Measurements from ENCODE around the gene BCL11A.

The BCL11A gene

DNA sequence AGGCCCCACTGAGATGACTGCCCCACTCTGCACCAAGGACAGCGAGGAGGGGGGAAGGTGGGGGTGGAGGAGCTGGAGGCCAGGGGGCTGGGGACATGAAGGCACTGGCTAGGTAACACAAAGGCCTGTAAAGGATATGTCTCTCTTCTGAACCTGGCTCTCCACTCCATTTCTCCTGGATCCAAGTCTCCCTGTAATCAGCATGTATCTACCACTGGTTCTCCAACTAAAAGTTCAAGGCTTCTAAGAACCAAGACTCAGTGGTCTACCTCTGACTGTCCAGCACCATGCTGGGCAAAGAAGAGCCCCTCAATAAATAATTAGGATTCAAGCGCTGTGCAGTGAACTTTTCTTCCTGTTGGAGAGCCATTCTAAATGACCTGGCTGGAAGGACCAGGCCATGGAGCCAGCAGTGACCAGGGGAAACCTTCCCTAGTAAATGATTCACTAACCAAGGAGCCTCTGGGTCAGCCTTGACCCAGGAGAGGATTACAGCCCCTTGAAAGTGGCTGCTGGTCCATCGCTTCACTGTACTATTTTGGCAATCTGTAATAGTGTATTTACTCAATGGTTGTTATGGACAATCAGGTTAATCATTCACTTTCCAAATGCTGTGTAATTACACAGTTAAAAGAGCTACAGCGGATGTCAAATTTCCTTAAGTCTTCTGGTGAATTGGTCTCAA is 73.2 kb downstream of the BCL11A start:
- no peak for DNase-seq

DNA sequence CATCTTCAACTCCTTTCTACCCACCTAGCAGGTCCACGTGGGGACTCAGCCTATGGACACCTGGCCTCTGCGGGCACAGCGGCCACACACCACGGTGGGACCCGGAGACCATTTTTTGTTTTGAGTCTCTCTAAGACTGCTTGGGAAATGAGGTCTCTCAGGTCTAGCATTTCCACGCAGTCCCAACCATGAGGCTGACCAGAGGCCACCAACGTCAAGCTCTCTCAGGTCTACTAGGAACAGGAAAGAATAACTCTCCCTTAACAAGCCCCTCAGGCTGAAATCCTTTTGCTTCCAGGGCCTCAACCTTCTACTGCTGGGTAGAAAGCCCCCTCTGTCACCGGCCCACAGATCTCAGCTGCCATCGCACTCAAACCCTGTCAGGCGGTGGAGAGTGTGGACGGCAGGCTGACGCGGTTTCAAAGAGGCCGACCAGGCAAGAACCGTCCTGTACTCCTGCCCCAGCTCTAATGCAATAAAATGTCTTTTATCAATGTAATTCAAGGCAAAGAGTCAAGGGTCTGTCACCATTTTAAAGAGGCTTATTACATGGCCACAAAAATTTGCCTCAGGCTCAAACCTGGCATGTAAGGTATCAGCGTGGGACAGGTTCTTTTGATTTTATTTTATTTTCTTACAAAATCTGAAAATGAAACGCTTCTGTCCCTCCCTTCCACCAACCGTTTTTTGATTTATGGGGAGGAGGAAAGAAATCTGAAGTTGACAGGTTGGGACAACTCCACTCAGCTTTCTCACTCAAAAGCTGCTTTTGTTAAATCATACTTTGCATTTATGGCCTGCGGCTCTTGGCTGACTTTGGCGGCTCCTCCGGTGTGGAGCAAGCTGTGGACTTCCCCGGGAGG is 74.0 kb downstream of the BCL11A start:
- DNase-seq = no peak

DNA sequence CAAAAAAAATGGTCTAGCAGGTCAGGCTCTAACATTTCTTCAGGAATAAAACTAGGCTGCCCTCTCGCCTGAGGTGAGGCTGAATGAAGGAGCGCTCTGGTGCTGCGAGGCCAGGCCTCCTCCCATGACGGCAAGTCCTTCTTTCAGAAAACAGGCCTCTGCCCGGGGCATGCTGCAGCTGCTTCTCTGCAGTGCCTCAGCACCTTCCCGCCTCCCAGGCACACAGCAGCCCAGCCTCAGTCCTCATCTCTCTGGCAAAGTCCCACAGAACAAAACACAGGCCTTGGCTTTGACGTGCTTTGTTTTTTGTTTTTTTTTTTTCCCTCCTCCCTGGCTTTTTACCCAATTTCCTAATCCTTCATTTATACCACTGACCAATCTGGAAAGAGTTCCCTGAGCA is 74.8 kb downstream of the BCL11A start:
- no peak for DNase-seq

DNA sequence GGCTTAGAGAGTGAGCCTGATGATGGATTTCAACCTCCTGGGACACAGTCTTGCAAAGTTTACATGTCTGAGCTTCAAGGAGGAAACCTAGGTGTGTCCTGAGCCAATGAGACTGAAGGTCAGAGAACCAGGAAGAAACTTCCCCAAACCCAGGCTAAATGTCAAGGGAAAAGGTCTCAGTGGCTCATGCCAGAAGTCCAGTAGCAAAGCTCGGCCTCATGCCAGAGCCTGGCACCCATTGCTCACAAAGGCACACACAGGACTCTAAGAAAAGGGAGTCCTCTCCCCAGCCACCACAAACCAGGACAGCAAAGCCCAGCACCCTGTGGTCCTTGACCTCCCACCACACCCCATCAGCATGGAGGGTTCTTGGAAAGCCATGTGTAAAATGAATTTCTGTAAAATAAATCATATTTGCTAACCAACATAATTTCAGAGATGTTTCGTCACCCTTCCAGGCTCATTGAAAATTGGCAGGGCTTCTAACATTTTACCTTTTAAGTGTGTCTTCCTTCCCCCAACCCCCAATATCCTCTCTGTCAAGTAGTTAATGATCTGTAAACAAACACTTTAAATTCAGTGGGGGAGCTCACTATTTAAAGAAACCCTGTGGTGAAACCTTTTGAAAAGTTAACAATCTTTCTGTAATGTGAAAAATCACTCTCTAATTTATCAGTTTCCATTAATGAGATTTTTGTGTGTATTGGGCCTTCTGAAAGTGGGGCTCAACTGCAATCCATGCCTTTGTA is 77.1 kb downstream of the BCL11A start:
- no peak for DNase-seq

DNA sequence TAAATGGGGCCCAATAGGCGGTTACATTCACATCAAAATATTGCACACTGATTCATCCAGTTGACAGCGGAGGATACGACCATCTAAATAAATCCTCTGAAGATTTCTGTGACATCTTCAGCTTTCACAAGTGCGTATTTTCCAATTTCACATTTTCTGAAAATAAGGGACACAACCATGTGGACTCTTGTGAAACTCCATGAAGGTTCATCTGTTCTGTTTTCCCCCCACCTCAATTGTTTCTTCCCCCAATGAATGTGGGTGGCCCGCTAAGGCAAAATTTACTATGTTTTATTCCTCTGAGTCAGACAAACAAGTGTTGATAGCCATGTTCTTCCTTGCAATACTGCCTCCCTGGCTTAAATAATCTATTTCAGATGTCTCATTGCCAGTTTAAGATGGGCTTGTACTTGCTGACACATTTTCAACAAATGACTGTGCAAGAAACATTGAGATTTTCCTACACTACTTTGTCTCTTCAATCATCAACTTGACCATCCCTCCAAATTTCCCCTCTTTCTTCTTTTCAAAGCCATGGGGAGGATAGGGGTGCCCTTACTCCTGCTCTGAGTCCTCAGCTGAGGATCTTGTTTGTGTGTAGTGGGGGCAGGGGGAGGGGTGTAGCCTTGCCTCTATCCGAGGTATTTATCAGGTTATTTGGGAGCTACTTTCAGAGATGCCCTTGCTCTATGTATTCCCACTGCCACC is 78.2 kb downstream of the BCL11A start:
- no peak for DNase-seq

DNA sequence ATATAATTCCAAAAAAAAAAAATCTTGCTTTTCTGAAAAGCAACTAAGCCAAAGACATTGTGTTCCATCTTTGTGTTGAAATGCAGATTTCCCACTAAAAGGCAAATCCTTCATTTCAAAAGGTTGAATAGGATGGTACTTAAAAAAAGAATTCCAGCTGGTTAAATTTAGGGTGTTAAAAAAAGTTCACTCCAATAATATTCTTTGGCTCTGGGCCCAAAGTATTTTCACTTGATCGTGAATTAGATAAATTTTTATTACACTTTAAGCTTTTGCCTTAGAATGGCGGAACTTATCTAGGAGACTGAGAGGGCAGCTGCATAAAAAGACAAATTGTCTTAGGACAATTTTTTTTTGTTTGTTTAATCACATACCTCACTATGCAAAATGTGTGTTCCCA is 79.2 kb downstream of the BCL11A start:
- DNase-seq = no peak

DNA sequence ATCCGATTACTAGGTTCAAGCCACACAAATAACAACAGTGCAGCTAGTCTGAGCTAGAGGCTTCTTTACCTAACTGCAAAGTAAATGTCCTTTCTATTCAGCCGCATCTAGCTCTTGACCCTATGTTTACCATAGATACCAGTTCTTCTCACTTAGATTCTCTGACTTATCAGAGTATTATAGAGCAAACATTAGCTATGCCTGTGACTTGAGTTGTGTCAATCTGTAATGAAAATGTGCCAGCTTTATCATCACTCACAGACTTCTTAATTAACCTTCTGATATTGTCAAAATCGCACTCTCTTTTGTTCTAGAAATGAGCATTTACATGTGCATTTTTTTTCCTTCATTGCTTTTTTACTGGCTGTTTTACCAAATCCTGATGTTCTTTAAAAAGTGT is 79.9 kb downstream of the BCL11A start:
- DNase-seq = no peak

DNA sequence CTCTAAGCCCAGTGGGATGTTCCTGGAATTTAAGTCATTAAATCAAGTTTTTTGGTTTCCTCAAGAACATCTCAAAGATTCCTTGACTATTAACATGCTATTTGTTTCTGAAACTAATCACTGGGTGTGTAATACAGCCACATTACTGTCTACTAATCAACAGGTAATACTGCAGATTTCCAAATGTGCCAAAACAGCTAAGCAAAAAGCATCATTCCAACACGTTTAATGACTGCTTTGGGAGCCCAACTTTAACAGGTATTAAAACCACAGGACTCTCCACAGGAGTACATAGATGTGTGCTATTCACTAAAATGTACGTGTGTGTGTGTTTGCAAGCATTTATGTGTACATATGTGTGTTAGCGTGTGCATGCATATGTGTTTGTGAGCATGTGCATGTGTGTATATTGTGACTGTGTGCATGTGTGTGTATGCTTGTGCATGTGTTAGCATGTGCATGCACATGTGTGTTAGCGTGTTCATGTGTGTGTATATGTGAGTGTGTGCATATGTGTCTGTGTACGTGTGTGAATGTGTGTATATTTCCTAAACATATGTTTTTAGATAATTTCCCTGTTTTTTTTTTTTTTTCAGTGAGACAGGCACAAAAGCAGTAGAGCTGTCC is 80.7 kb downstream of the BCL11A start:
- DNase-seq = no peak

DNA sequence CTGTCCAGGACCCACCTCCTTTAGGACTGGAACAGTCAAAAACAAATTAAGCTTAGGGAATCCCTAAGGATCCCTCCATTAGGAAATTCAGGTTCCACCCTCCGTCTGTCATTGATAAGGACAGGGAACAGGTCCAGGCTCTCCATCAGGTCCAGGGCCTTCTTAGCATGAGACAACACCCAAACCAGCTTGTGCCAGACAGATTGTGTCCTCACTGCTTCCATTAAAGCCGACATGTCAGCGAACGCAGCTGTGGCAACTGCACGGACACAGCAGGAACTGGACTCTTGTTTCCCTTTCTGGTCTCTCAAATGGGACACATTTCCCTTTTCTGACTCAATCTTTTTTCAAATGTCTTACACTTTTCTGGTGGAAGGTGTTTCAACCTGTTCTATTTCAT is 81.4 kb downstream of the BCL11A start:
- no peak for DNase-seq

DNA sequence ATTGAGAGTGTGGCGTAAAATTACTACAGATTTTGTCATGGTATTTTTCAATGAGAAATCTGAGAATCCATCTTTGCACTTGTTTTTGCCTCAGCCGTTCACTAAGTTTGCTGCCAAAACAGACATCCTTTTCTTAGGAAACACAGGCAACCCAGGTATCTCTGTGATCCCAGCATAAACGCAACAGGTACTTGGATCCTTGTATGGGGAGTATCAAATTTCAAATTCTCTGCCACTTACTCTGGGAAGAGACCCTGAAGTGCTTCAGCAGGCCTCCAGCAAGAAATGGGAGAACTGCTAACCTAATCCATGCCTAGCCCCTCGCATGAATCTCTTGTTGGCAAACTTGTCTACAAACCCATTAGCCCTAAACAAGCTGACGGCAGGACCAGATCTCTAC is 83.1 kb downstream of the BCL11A start:
- no peak for DNase-seq

DNA sequence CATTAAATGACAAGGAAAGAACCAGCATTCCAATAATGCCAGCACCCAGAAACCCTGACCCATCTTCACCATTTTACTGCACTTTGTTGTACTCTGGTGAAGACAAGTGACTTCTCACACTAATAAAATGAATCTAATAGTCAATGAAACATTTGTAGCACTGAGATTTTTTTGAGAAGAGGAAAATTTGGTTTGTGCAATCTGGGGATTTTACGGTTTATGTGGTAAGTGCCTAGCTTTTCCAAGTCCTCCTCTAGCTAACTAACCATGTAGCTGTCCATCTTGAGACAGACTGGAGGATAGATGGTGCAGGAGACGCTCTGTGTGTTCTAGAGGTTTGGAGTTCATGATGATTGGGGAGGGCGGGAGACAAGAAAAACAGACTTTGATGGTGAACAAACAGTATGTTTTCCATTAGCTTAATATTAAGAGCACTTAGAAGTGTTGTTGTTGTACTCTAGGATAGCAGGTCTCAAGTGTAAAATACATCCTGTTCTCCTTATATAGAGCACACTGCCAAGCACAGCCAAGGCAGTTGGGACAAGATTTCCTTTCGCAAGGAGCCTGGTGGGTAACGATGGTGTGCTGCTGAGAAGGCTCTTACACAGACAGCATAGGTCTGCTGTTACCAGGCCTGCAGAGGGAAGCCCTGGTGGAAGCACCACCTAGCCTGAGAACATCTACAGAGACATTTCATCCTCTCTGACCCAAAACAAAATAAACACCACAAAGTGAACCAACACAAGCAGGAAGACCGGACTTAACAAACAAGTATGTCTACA is 83.7 kb downstream of the BCL11A start:
- DNase-seq = no peak

DNA sequence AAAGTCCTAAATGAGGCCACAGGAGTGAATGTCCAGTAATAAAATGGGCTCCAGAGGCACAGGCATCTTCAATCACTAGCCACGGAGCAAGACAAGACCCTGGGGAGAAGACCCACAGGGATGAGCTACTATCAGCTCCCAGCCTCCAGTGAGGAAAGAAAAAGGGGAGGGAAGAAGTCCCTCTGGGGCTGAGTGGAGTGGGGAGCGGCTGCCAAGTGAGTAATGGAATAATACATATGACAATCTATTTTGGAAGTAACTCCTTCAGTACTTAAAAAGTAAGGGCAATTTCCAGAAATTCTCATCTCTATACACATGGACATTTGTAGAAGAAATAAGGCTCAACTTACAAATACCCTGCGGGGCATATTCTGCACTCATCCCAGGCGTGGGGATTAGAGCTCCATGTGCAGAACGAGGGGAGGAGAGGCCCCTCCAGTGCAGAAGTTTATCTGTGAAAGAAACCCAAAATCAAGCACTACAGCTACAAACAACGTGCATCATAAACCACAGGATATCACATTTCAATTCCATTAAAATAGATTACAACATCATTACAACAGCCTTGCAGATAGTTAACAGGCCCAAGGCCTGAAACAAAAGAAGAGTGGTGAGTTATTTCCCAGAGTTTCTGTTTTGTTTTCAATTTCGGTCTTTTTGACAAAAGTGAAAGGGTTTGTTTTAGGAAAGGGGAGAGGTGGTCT is 84.9 kb downstream of the BCL11A start:
- no peak for DNase-seq

DNA sequence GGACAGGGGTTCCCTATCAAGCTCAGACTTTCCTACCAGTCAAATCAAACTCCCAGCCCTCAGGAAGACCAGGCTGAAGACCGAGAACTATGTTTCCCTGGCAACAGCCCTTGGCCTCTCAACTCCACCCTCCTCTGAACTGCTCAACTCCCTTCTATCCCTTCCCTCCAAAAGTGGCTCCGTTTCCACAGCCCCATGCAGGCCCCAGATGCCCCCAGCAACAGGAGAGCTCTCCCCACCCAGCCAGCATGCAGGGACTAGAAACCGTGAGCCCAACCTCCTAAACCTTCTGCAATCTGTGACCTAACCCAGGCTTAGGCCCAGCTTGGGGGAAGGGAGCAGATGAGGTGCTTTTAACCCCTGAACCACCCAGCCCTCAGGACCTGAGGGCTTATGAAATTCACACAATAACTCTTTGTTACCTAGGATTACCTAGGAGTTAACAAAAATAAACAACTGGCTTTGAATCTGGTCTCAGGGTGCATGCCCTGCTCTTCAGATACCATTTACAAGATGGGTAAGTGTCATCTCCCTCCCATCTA is 87.2 kb downstream of the BCL11A start:
- no peak for DNase-seq

DNA sequence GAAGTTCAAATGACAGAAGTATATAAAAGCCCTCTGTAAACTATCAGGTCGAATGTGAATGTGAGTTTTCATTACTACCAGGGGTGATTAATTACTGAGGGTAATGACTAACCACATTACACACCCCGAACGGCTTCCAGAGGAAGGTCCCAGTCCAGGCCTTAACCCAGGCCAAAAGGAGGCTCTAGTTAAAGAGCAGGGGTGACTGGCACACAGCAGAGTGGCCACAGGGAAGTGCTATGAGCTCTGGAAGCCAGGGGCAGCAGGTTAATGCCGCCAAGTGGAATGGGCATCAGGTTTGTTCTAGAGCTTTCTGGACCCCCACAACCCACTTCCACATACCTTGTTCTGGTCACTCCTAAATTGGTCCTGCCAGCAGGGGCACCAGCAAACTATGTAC is 87.7 kb downstream of the BCL11A start:
- no peak for DNase-seq

DNA sequence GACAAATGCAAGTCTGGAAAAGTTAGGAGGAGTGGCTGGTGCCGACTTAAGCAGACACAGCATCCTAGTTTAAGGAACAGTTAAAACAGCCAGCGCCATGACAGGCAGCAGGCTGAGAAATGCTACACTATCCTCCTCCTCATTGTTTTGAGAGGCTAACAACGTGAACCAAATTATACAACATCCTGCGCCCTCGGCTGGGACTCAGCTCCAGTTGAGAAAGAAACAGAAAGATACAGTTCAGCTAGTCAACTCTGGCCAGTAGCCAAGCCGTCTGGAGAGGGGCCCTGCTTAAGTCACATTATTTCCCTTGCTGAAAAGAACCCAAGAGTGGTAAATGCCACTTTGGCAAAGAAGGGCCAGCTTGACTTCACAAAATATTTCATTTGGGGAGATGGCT is 90.2 kb downstream of the BCL11A start:
- DNase-seq = no peak

DNA sequence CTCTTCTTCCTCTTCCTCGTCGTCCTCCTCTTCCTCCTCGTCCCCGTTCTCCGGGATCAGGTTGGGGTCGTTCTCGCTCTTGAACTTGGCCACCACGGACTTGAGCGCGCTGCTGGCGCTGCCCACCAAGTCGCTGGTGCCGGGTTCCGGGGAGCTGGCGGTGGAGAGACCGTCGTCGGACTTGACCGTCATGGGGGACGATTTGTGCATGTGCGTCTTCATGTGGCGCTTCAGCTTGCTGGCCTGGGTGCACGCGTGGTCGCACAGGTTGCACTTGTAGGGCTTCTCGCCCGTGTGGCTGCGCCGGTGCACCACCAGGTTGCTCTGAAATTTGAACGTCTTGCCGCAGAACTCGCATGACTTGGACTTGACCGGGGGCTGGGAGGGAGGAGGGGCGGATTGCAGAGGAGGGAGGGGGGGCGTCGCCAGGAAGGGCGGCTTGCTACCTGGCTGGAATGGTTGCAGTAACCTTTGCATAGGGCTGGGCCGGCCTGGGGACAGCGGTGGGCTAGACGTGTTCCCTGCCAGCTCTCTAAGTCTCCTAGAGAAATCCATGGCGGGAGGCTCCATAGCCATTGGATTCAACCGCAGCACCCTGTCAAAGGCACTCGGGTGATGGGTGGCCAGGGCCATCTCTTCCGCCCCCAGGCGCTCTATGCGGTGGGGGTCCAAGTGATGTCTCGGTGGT is 91.9 kb downstream of the BCL11A start:
- DNase-seq = no peak

DNA sequence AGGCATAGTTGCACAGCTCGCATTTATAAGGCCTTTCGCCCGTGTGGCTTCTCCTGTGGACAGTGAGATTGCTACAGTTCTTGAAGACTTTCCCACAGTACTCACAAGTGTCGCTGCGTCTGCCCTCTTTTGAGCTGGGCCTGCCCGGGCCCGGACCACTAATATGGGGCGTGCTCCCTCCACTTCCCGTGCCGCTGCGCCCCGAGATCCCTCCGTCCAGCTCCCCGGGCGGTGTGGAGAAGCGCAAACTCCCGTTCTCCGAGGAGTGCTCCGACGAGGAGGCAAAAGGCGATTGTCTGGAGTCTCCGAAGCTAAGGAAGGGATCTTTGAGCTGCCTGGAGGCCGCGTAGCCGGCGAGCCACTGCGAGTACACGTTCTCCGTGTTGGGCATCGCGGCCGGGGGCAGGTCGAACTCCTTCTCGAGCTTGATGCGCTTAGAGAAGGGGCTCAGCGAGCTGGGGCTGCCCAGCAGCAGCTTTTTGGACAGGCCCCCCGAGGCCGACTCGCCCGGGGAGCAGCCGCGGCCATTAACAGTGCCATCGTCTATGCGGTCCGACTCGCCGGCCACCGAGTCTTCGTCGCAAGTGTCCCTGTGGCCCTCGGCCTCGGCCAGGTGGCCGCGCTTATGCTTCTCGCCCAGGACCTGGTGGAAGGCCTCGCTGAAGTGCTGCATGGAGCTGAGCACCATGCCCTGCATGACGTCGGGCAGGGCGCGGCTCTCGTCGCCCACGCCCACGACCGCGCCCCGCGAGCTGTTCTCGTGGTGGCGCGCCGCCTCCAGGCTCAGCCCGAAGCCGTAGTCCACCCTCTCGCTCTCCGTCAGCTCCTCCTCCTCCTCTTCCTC is 92.7 kb downstream of the BCL11A start:
- DNase-seq = no peak

DNA sequence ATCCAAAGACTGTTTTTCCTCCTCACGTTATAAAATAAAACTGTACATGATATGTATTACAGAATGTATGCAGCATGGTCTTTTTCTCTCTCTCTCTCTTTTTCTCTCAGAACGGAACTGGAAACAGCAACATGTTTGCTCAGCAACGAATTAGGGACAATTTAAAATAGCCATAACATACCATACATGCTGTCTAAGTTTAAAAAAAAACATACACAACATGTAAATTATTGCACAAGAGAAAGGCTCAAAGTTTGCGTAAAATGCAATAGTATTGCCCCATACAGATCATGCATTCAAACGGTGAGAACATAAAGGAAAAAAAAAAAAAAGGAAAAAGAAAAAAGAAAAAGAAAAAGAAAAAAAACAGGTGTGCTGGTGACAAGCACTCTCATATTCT is 93.6 kb downstream of the BCL11A start:
- no peak for DNase-seq

DNA sequence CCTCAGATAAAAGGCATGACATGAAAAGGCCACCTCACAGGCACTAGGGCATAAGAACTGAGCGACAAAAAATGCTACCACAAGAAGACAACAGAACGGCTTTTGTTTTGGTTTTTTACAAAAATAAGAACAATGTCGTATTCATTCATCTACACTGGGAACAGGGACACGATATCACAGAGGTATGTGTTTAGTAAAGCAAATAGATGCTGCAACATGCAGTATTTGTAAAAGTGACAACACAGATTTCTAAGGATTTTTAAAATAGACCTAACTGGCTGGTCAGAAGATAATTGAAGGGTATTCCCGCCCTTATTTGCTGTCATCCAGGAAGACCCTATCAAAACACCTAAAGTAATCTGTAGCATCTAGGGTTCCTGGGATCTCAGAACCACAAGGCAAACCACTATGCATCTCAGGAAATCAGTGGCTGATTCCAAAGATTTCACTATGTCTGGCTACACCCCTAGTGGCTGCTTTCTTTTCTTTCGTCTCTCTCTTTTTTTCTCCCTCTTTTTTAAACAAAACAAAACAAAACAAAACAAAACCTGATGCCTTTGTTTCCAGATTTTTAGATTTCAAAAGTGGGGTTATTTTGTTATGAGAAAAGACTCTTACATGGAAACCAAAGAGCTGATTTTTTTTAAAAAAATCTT is 97.2 kb downstream of the BCL11A start:
- DNase-seq = no peak

Measured in stimulated activated CD4-positive, alpha-beta T cell treated with anti-CD3 and anti-CD28 coated beads, Interleukin-4, amount 100 ng/mL, for 1 hour (primary cell).